ENCODE measurements around the gene CABLES2. TPM values are rescaled to one million over a fixed set of nuclear protein-coding genes. Genes with fewer than 3 reads are reported as not detected.

The CABLES2 gene
- total RNA-seq: 2.4 and 3.1 TPM in 2 replicates

GRCh38 chr20:62407221-62407992 lies at the start of gene CABLES2:
Gene CABLES2, minus strand, starts transcription at chr20:62407285. Its CDS starts 9 bp downstream, at chr20:62407276.

GRCh38 chr20:62427172-62428001 lies 20.3 kb upstream of the CABLES2 start, which contains the start of gene RBBP8NL:
Gene RBBP8NL, minus strand, starts transcription at chr20:62427539. Its CDS starts 7,892 bp downstream, at chr20:62419647.

GRCh38 chr20:62386383-62387218 lies 20.5 kb downstream of the CABLES2 start, which contains the start of gene RPS21:
Gene RPS21, plus strand, starts transcription at chr20:62387103. Its CDS starts 236 bp downstream, at chr20:62387339.

GRCh38 chr20:62367136-62367632 lies 39.9 kb downstream of the CABLES2 start, which contains the start of gene LAMA5:
Gene LAMA5, minus strand, starts transcription at chr20:62367312. Its CDS starts 67 bp downstream, at chr20:62367245.

Other genes starting within 250 kb of the CABLES2 start
- 20.8 and 22.6 TPM in 2 replicates for gene MTG2, start 224.3 kb downstream of the CABLES2 start, total RNA-seq
- gene HRH3, start 187.0 kb downstream of the CABLES2 start, total RNA-seq: not detected in 2 replicates
- gene OSBPL2, start 168.8 kb downstream of the CABLES2 start, total RNA-seq: 36.9 and 37.4 TPM in 2 replicates
- gene ADRM1, start 104.3 kb downstream of the CABLES2 start, total RNA-seq: 75.8 and 144 TPM in 2 replicates
- gene LAMA5, start 40.0 kb downstream of the CABLES2 start, total RNA-seq: 27.9 and 36.9 TPM in 2 replicates
- gene RPS21, start 20.2 kb downstream of the CABLES2 start, total RNA-seq: 768 and 1,032 TPM in 2 replicates
- gene RBBP8NL, start 20.3 kb upstream of the CABLES2 start, total RNA-seq: 2.4 and 3.5 TPM in 2 replicates
- not detected in 2 replicates for gene GATA5, start 68.7 kb upstream of the CABLES2 start, total RNA-seq
- 15.7 and 36.3 TPM in 2 replicates for gene SLCO4A1, start 235.2 kb upstream of the CABLES2 start, total RNA-seq

All from placental epithelial cell (primary cell).